HG02885 (cell line): Measurements from ENCODE around the gene HMX2.

ENCODE experiments used
- ATAC-seq: cut with Tn5 transposase; IDR thresholded peaks from one replicate; pipeline ENCODE4 v1.9.1; 2021; ENCODE audit warnings: mild to moderate bottlenecking; ENCODE audit not compliant: unreplicated experiment, poor library complexity

The HMX2 gene

DNA sequence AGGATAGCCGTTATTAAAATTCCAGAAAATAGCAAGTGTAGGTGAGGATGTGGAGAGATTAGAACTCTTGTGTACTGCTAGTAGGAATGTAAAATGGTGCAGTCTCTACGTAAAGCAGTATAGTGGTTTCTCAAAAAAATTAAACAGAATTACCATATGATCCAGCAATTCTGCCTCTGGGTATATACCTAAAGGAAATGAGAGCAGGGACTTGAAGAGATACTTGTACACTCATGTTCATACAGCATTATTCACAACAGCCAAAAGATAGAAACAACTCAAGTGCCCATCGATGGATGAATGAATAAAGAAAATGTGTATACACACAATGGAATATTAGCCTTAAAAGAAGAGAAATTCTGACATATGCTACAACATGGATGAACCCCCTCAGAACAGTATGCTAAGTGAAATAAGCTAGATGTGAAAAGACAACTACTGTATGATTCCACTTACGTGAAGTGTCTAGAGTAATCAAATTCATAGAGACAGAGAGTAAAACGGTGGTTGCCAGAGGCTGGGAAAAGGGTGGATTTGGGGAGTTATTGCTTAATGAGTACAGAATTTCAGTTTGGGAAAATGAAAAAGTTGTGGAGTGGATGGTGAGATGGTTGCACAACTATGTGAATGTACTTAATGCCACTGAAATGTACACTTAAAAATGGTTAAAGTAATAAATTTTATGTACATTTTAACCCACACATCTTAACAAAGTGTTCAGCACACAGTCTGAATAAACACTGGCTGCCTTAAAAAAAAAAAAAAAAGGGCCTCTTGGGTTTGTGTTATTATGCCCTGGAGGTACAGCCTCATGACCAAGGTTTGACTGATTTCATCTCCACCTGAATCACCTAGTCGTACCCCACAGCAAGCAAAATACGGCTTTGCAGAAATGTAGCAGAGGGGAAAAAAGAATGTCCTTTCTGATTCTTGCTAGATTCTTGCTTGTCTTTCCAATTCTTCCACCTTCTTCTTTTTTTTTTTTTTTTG is 32.5 kb downstream of the HMX2 start:
- ATAC-seq: no peak

GRCh38 chr10:123183724-123184123 is 35.8 kb downstream of the HMX2 start:
- ATAC-seq: no peak

GRCh38 chr10:123187781-123188180 is 39.8 kb downstream of the HMX2 start:
- no peak for ATAC-seq

DNA sequence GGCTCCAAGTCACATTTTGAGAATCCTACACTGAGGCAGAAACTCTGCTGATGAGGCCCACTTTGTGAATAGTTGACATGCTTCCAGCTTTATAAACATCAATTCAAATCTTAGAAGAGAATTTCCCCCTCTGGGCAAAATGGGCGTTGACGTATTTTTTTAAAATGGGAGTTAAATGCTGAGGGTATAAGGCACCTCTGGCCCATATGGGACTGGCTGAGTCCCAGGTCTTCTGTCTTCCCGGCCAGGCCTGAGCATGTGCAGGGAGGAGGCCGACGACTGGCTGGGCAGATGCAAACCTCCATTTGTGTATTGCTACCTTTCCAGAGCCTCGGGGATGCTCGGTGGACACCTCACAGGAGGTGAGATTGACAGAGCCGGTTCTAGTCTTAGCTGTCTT is 44.0 kb downstream of the HMX2 start:
- ATAC-seq: no peak

DNA sequence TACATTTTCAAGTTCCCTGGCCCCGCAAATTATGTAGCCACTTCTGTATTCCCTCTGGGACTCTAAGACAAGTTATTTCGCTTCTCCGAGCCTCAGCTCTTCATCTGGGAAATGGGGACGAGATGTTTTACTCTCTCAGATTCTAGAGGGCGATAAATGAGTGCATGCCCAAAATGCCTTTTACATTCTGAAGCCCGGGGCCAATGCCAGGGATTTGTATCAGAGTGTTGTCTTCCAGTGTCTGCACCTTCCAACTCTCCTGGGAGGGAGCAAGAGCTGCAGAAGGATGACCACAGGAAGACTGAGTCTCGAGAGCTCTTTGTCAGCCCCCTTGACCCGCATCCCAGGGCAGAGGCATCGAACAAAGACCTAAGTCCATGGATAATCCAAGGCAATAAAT is 46.1 kb downstream of the HMX2 start:
- ATAC-seq: no peak
